Measurements from ENCODE around the gene MPDZ.

Gene MPDZ

GRCh38 chr9:13111778-13112177 lies 167.7 kb downstream of the MPDZ start:
- DNase-seq (ENCODE audit: low spot score), result no peak
- no peak for TF ChIP-seq CTCF (IDR thresholded peaks at IDR 0.05; ENCODE audit: poor library complexity, severe bottlenecking)
- no peaks in the 10 kb centered on the region for H3K9me3 ChIP-seq (ENCODE audit: severe bottlenecking)
- peaks cover 27% of the 10 kb centered on the region for H3K4me1 ChIP-seq (ENCODE audit: insufficient read depth, poor library complexity, severe bottlenecking)
- ATAC-seq (ENCODE audit: low read depth), result no peak
- H3K27me3 ChIP-seq (ENCODE audit: insufficient read depth, poor library complexity, severe bottlenecking), result no peaks in the 10 kb centered on the region
- H3K27ac ChIP-seq (ENCODE audit: poor library complexity, severe bottlenecking), result no peak overlapping the region
- H3K4me3 ChIP-seq (ENCODE audit: severe bottlenecking), result no peak overlapping the region
- H3K36me3 ChIP-seq (ENCODE audit: low read depth), result peaks cover 17% of the 10 kb centered on the region

DNA sequence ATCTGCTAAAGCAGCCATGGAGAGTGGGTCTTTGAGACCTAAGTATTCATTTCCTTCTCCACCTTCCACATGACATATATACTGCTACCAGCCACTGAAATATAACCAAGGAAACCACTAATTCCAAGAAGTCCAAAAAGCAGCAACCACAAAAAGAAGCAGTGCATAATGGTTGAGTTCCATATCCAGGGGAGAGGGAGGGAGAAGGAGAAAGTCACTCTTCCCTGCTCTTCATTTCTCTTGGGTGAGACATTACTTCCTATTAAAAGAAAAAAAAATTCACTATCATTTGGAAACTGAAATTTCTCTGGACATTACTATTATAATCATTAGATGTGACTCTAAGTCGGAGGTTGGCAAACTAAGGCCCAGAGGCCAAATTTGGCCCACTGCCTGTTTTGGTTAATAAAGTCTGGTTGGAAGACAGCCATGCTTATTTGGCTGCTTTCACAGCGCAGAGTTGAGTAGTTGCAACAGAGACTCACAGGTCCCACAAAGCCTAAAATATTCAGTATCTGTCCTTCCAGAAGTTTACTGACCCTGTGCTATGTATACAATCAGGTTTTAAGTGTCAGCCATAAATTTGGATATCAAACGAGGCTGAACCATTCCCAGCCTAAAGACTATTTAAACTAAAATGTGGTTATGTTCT lies 168.6 kb downstream of the MPDZ start:
- ATAC-seq (ENCODE audit: low read depth), result no peak
- Histone ChIP-seq H3K36me3 (ENCODE audit: low read depth) (peaks cover 22% of the 10 kb centered on the region), H3K27ac (ENCODE audit: poor library complexity, severe bottlenecking) (no peak overlapping the region), H3K9me3 (ENCODE audit: severe bottlenecking) (no peaks in the 10 kb centered on the region), H3K4me3 (ENCODE audit: severe bottlenecking) (no peak overlapping the region), H3K27me3 (ENCODE audit: insufficient read depth, poor library complexity, severe bottlenecking) (no peaks in the 10 kb centered on the region), H3K4me1 (ENCODE audit: insufficient read depth, poor library complexity, severe bottlenecking) (peaks cover 27% of the 10 kb centered on the region)
- no peak for TF ChIP-seq CTCF (IDR thresholded peaks at IDR 0.05; ENCODE audit: poor library complexity, severe bottlenecking)
- no peak for DNase-seq (ENCODE audit: low spot score)

GRCh38 chr9:13109781-13110180 lies 169.7 kb downstream of the MPDZ start:
- TF ChIP-seq CTCF (IDR thresholded peaks at IDR 0.05; ENCODE audit: poor library complexity, severe bottlenecking), result no peak
- H3K4me1 ChIP-seq (ENCODE audit: insufficient read depth, poor library complexity, severe bottlenecking), result peaks cover 27% of the 10 kb centered on the region
- H3K4me3 ChIP-seq (ENCODE audit: severe bottlenecking), result no peak overlapping the region
- ATAC-seq (ENCODE audit: low read depth) (peak; percentile 88), DNase-seq (ENCODE audit: low spot score) (no peak)
- H3K9me3 ChIP-seq (ENCODE audit: severe bottlenecking), result no peaks in the 10 kb centered on the region
- H3K36me3 ChIP-seq (ENCODE audit: low read depth), result peaks cover 24% of the 10 kb centered on the region
- no peaks in the 10 kb centered on the region for H3K27me3 ChIP-seq (ENCODE audit: insufficient read depth, poor library complexity, severe bottlenecking)
- H3K27ac ChIP-seq (ENCODE audit: poor library complexity, severe bottlenecking), result peak overlapping the region; percentile 6

DNA sequence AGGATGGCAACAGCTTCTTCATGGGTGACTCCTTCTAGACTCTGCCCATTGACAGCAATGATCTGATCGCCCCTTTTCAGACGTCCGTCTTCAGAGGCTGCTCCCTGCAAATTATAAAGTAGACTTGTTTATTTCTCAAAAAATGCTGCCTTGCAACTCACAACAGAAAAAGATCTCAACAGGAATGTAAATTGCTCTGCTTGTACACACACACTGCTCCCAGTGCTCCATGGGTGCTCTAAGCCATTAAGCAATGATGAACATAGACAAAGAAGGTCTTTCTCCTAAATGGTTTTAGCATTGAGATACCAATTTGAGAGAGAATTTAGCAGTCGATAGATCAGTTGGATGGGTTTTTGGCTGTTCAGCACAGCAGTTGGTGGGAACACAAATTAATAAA lies 172.5 kb downstream of the MPDZ start:
- Histone ChIP-seq H3K9me3 (ENCODE audit: severe bottlenecking) (no peaks in the 10 kb centered on the region), H3K4me1 (ENCODE audit: insufficient read depth, poor library complexity, severe bottlenecking) (peaks cover 13% of the 10 kb centered on the region), H3K36me3 (ENCODE audit: low read depth) (peaks cover 24% of the 10 kb centered on the region), H3K27me3 (ENCODE audit: insufficient read depth, poor library complexity, severe bottlenecking) (no peaks in the 10 kb centered on the region), H3K4me3 (ENCODE audit: severe bottlenecking) (no peak overlapping the region), H3K27ac (ENCODE audit: poor library complexity, severe bottlenecking) (no peak overlapping the region)
- TF ChIP-seq CTCF (IDR thresholded peaks at IDR 0.05; ENCODE audit: poor library complexity, severe bottlenecking), result no peak
- ATAC-seq (ENCODE audit: low read depth) (no peak), DNase-seq (ENCODE audit: low spot score) (no peak)

DNA sequence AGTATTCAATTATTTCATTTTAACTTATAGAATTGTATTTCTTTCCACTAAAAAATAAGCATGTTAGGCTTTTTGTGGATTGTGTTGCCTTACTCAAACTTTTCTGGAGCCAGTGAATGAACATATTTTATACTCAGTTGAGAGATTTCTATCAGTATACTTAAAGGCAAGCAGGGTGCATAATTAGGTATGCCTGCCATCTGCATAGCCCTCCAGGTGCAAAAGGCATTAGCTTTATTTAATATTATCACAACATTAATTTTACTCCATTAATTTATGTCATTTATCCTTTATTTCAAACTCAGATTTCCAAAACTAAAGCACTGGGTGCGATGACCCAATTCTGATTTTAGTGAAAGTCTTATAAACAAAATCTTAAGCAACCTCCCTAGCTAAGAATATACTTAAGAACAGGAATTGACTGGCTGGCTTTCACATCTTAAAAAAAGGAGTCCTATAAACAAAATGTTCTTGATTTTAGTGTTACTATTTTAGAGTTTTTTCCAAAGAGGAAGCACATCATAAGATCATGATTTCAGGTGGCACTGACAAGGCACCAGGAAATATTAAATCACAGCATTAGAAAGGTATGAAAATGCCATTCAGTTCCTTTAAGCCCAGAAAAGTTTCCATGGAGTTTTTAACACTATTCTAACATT lies 178.4 kb downstream of the MPDZ start:
- no peaks in the 10 kb centered on the region for H3K9me3 ChIP-seq (ENCODE audit: severe bottlenecking)
- ATAC-seq (ENCODE audit: low read depth) (no peak), DNase-seq (ENCODE audit: low spot score) (no peak)
- no peaks in the 10 kb centered on the region for H3K27me3 ChIP-seq (ENCODE audit: insufficient read depth, poor library complexity, severe bottlenecking)
- no peak overlapping the region for H3K27ac ChIP-seq (ENCODE audit: poor library complexity, severe bottlenecking)
- no peak for TF ChIP-seq CTCF (IDR thresholded peaks at IDR 0.05; ENCODE audit: poor library complexity, severe bottlenecking)
- peaks cover 3% of the 10 kb centered on the region; the same call in 1 of the 2 replicates for H3K36me3 ChIP-seq (ENCODE audit: low read depth)
- H3K4me1 ChIP-seq (ENCODE audit: insufficient read depth, poor library complexity, severe bottlenecking), result no peaks in the 10 kb centered on the region
- H3K4me3 ChIP-seq (ENCODE audit: severe bottlenecking), result no peak overlapping the region

Data from RWPE2 (cell line).